HepG2 (cell line): ENCODE results near the gene PLEKHA8. TPM values are rescaled to one million over a fixed set of nuclear protein-coding genes. Genes with fewer than 3 reads are reported as not detected.
A peak's percentile ranks its signal among the peaks of the same experiment; 100 is the strongest.

Source experiments
- ATF5 ChIP-seq: sonication (generic); formaldehyde crosslinking; IDR thresholded peaks from 2 replicates; pipeline ENCODE4 v1.4.0; 2020; ENCODE audit warnings: mild to moderate bottlenecking, low read depth, missing genetic modification reagents
- HINFP ChIP-seq: sonication (generic); formaldehyde crosslinking; IDR thresholded peaks from 2 replicates; pipeline ENCODE4 v1.4.0; 2020; ENCODE audit warnings: low read depth, mild to moderate bottlenecking, missing genetic modification reagents
- HMG20B ChIP-seq: conservative IDR thresholded peaks from 2 replicates; pipeline ENCODE4 v1.6.1; 2016; ENCODE audit warnings: missing genetic modification reagents, missing compliant biosample characterization
- MED8 ChIP-seq: sonication (generic); formaldehyde crosslinking; IDR thresholded peaks from 2 replicates; pipeline ENCODE4 v1.8.1; 2023; ENCODE audit warnings: mild to moderate bottlenecking, missing genetic modification reagents; ENCODE audit not compliant: insufficient replicate concordance
- NRL ChIP-seq: sonication (generic); formaldehyde crosslinking; IDR thresholded peaks from 2 replicates; pipeline ENCODE4 v1.5.0; 2020; ENCODE audit warnings: missing genetic modification reagents, mild to moderate bottlenecking, moderate library complexity, borderline replicate concordance
- POLR2G ChIP-seq: fragments of 200-400 bp; formaldehyde crosslinking; IDR thresholded peaks from 2 replicates; pipeline ENCODE4 v1.6.1; 2018; ENCODE audit warnings: mild to moderate bottlenecking, low read depth, low read length, moderate library complexity
- PRDM15 ChIP-seq: sonication (generic); formaldehyde crosslinking; IDR thresholded peaks from 2 replicates; pipeline ENCODE4 v1.4.0; 2020; ENCODE audit warnings: missing genetic modification reagents
- PRPF4 ChIP-seq: fragments of 200-400 bp; formaldehyde crosslinking; IDR thresholded peaks from 2 replicates; pipeline ENCODE4 v1.6.1; 2016; ENCODE audit warnings: low read length, low read depth; ENCODE audit not compliant: poor library complexity, severe bottlenecking
- TBL1XR1 ChIP-seq: fragments of 150-350 bp; IDR thresholded peaks from 2 replicates; pipeline ENCODE4 v1.6.1; 2014; ENCODE audit warnings: borderline replicate concordance, low read length; ENCODE audit not compliant: partially characterized antibody
- U2AF2 ChIP-seq: fragments of 200-400 bp; formaldehyde crosslinking; IDR thresholded peaks from 2 replicates; pipeline ENCODE4 v1.6.1; 2017; ENCODE audit warnings: low read depth, mild to moderate bottlenecking, low read length
- XRCC5 ChIP-seq: fragments of 200-400 bp; formaldehyde crosslinking; optimal IDR thresholded peaks from 2 replicates; pipeline ENCODE3; 2017; ENCODE audit warnings: mild to moderate bottlenecking, low read length
- ZBTB34 ChIP-seq: sonication (generic); formaldehyde crosslinking; IDR thresholded peaks from 2 replicates; pipeline ENCODE4 v1.8.0; 2022; ENCODE audit warnings: mild to moderate bottlenecking, missing genetic modification reagents
- ZMAT5 ChIP-seq: sonication (generic); formaldehyde crosslinking; IDR thresholded peaks from 2 replicates; pipeline ENCODE4 v1.5.0; 2020; ENCODE audit warnings: mild to moderate bottlenecking, low read depth, missing genetic modification reagents, borderline replicate concordance
- ZNF362 ChIP-seq: sonication (generic); formaldehyde crosslinking; IDR thresholded peaks from 2 replicates; pipeline ENCODE4 v1.4.0; 2020; ENCODE audit warnings: missing genetic modification reagents, mild to moderate bottlenecking, borderline replicate concordance
- ZNF562 ChIP-seq: sonication (generic); formaldehyde crosslinking; IDR thresholded peaks from 2 replicates; pipeline ENCODE4 v1.8.0; 2022; ENCODE audit warnings: missing genetic modification reagents, borderline replicate concordance
- ZNF639 ChIP-seq: conservative IDR thresholded peaks from 2 replicates; pipeline ENCODE4 v1.6.1; 2018; ENCODE audit warnings: missing genetic modification reagents
- ZNF780A ChIP-seq: sonication (generic); formaldehyde crosslinking; IDR thresholded peaks from 2 replicates; pipeline ENCODE4 v1.8.0; 2022; ENCODE audit warnings: mild to moderate bottlenecking, missing genetic modification reagents, moderate library complexity
- polyA plus RNA-seq, 8 experiments: library from polyadenylated mRNA; depleted of rRNA in 3 of 8; stranded (reverse) in 7 of 8; unstranded in 1 of 8; fragments of >200 nt; fragmentation: Illumina TruSeq in 4 of 8; extraction: Trizol in 4 of 8; gene quantifications; 2 replicates each; pipeline versions ENCODE4 v1.2.1 to v1.2.3, GENCODE V29; 2011 to 2016; ENCODE audit warnings: low read depth in 4 of 8, missing spikeins in 1 of 8, mixed read lengths in 1 of 8; ENCODE audit not compliant: insufficient read depth in 1 of 8
- total RNA-seq, 5 experiments: library from RNA; depleted of rRNA; stranded (reverse); fragments of >200 nt; fragmentation: Illumina TruSeq; extraction: Trizol; gene quantifications; 2 replicates each; pipeline ENCODE4 v1.2.3, GENCODE V29; 2016; ENCODE audit warnings: low read depth in 1 of 5

Gene PLEKHA8
- total and polyA plus RNA-seq, 2 of the 13 experiments (the other 11 are each of a cell fraction or from before 2014, with no cell fraction given): 12.5 to 26.4 TPM

GRCh38 chr7:30028216-30028748 is at the start of gene PLEKHA8 (continued):
- TF ChIP-seq ZMAT5 (CRISPR knock-in tag): no peak
- no peak for TF ChIP-seq ZNF362 (CRISPR knock-in tag)
- TF ChIP-seq HMG20B (CRISPR knock-in tag): no peak
- TF ChIP-seq ZBTB34: no peak
- TF ChIP-seq ZNF562 (CRISPR knock-in tag): no peak
- no peak for TF ChIP-seq TBL1XR1
- no peak for TF ChIP-seq NRL
- peak; percentile 89 for TF ChIP-seq HINFP (CRISPR knock-in tag)
- TF ChIP-seq ATF5: no peak
- TF ChIP-seq PRDM15 (CRISPR knock-in tag): peak; percentile 99
- TF ChIP-seq XRCC5: peak; percentile 91
- TF ChIP-seq U2AF2: no peak
- no peak for TF ChIP-seq PRPF4
- TF ChIP-seq MED8 (CRISPR knock-in tag): no peak
- peak; percentile 81 for TF ChIP-seq POLR2G
- TF ChIP-seq ZNF639 (CRISPR knock-in tag): no peak; the same call in 1 of the 2 replicates
- no peak for TF ChIP-seq ZNF780A
